Endothelial cell of umbilical vein (primary cell): Measurements from ENCODE around the gene C16orf78.

Experiments used
- CTCF ChIP-seq, 2 donors: IDR thresholded peaks; 1 replicate in 1 of 2; 2 replicates in 1 of 2; pipeline ENCODE4 v1.5.1; 2011; ENCODE audit warnings: low read length in 2 of 2, mild to moderate bottlenecking in 2 of 2, moderate library complexity in 2 of 2, control low read depth in 1 of 2, inconsistent platforms in 1 of 2, low read depth in 1 of 2; ENCODE audit not compliant: insufficient read depth in 1 of 2; ENCODE audit errors: extremely low read depth in 1 of 2
- EZH2 ChIP-seq: IDR thresholded peaks from 2 replicates; pipeline ENCODE4 v1.6.1; 2012; ENCODE audit warnings: borderline replicate concordance, low read depth, mild to moderate bottlenecking, moderate library complexity, low read length, inconsistent platforms; ENCODE audit not compliant: severe bottlenecking
- MYC ChIP-seq: IDR thresholded peaks from one replicate; pipeline ENCODE4 v1.6.1; 2011; ENCODE audit warnings: mild to moderate bottlenecking, low read depth, low read length
- POLR2A ChIP-seq: IDR thresholded peaks from 2 replicates; pipeline ENCODE4 v1.6.1; 2012; ENCODE audit warnings: low read depth, mild to moderate bottlenecking, control low read depth, low read length
- POLR2AphosphoS5 ChIP-seq: IDR thresholded peaks from 2 replicates; pipeline ENCODE4 v1.6.1; 2012; ENCODE audit warnings: low read depth, mild to moderate bottlenecking, control low read depth, low read length, moderate library complexity; ENCODE audit not compliant: insufficient read depth
- TF ChIP-seq, protein P1 (sequence below): IDR thresholded peaks from 2 replicates; pipeline ENCODE4 v1.6.1; 2011; ENCODE audit not compliant: insufficient read depth, insufficient read length

GRCh38 chr16:49395021-49395420 lies 21.4 kb downstream of the C16orf78 start:
- TF ChIP-seq CTCF (IDR thresholded peaks at IDR 0.05; ENCODE audit: extremely low read depth in 1 of 2, insufficient read depth in 1 of 2, low read depth in 1 of 2, low read length in 2 of 2) (no peak), POLR2A (no peak), EZH2 (no peak), POLR2AphosphoS5 (no peak), MYC (no peak)
- TF ChIP-seq, protein P1, sequence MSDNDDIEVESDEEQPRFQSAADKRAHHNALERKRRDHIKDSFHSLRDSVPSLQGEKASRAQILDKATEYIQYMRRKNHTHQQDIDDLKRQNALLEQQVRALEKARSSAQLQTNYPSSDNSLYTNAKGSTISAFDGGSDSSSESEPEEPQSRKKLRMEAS, result no peak
